ENCODE data around the gene ACOX3.

- no peak for TF ChIP-seq EP300 (IDR thresholded peaks at IDR 0.05)
- TF ChIP-seq CTCF (IDR thresholded peaks at IDR 0.05), result no peak
- no peak for TF ChIP-seq POLR2A (IDR thresholded peaks at IDR 0.05; ENCODE audit: low read depth)
- no peak for TF ChIP-seq POLR2AphosphoS5 (IDR thresholded peaks at IDR 0.05)
These were observed 105.6 kb downstream of the ACOX3 start for GRCh38 chr4:8334786-8335460.

Measured in esophagus muscularis mucosa (tissue), 4 donors.